AG20443 (cell line): ENCODE results near the gene TM9SF1.

Experiments
- DNase-seq: peaks from one replicate; pipeline ENCODE4 v3.0.0; 2012; ENCODE audit warnings: low spot score, mixed read lengths

The TM9SF1 gene

GRCh38 chr14:24178399-24179178 is 16.7 kb downstream of the TM9SF1 start:
- no peak for DNase-seq

GRCh38 chr14:24177891-24178290 is 17.4 kb downstream of the TM9SF1 start:
- no peak for DNase-seq

- DNase-seq, result no peak
Measured at GRCh38 chr14:24177041-24177825, 18.0 kb downstream of the TM9SF1 start.

- DNase-seq, result no peak
Measured at GRCh38 chr14:24176599-24176998, 18.6 kb downstream of the TM9SF1 start.

- DNase-seq, result no peak
Measured at GRCh38 chr14:24172871-24173281, 22.4 kb downstream of the TM9SF1 start.

- DNase-seq, result no peak
Measured at GRCh38 chr14:24172261-24172860, 22.9 kb downstream of the TM9SF1 start.

GRCh38 chr14:24171422-24172260 is 23.6 kb downstream of the TM9SF1 start, which contains the start of gene REC8:
Gene REC8, plus strand, starts transcription at chr14:24172080. Its CDS starts 473 bp downstream, at chr14:24172553.
- peak; percentile 16 for DNase-seq

GRCh38 chr14:24167469-24168114 is 27.6 kb downstream of the TM9SF1 start:
- no peak for DNase-seq

- DNase-seq, result no peak
Measured at GRCh38 chr14:24165785-24166184, 29.5 kb downstream of the TM9SF1 start.

GRCh38 chr14:24164518-24164991 is 30.7 kb downstream of the TM9SF1 start:
- DNase-seq, result no peak

- DNase-seq, result peak; percentile 47
Measured at GRCh38 chr14:24162093-24162492, 33.1 kb downstream of the TM9SF1 start.

- peak; percentile 95 for DNase-seq
Measured at GRCh38 chr14:24160850-24161804, 34.1 kb downstream of the TM9SF1 start, which contains the start of gene IRF9. Gene IRF9, plus strand, starts transcription at chr14:24161265. Its CDS starts 880 bp downstream, at chr14:24162145.

GRCh38 chr14:24160499-24160849 is 34.8 kb downstream of the TM9SF1 start:
- no peak for DNase-seq

GRCh38 chr14:24159777-24160498 is 35.3 kb downstream of the TM9SF1 start:
- DNase-seq, result no peak

- no peak for DNase-seq
Measured at GRCh38 chr14:24157331-24157730, 37.9 kb downstream of the TM9SF1 start.

GRCh38 chr14:24156840-24157239 is 38.4 kb downstream of the TM9SF1 start:
- DNase-seq, result no peak

- no peak for DNase-seq
Measured at GRCh38 chr14:24155100-24155499, 40.1 kb downstream of the TM9SF1 start.

GRCh38 chr14:24151404-24152080 is 43.7 kb downstream of the TM9SF1 start:
- no peak for DNase-seq

- DNase-seq, result no peak
Measured at GRCh38 chr14:24150993-24151392, 44.2 kb downstream of the TM9SF1 start.
